IMR-90 (cell line): ENCODE measurements around the gene PPBP. TPM values are rescaled to one million over a fixed set of nuclear protein-coding genes. Genes with fewer than 3 reads are reported as not detected.

Experiments used
- ATAC-seq: fragments of 200-7000 bp; cut with Tn5 transposase; 2 replicates; pipeline ENCODE4 v1.9.1; 2020; ENCODE audit warnings: low read depth, mild to moderate bottlenecking, moderate library complexity
- BruUV-seq: library from RNA; stranded (reverse); fragments of 400-500 nt; replicated peaks from 2 replicates; lab custom pipeline; 2021; lab: Mats Ljungman, UMichigan
- CTCF ChIA-PET: fragments of 300-600 bp; formaldehyde crosslinking; extraction: SDS; loops from one replicate; lab custom pipeline; 2021; ENCODE audit warnings: antibody characterized with exemption; lab: Yijun Ruan, JAX
- POLR2A ChIA-PET: fragments of 300-600 bp; sonication (Branson Sonifier 250); formaldehyde crosslinking; loops from one replicate; lab custom pipeline; 2022; ENCODE audit warnings: antibody characterized with exemption; ENCODE audit not compliant: unreplicated experiment; lab: Charles Lee
- DNase-seq: peaks from one replicate; pipeline ENCODE4 v3.0.0; 2013
- H2AFZ ChIP-seq: replicated peaks from 2 replicates; pipeline ENCODE3; 2013; ENCODE audit warnings: low read length, mild to moderate bottlenecking; ENCODE audit not compliant: poor library complexity
- H2AK5ac ChIP-seq: 2 replicates; pipeline ENCODE4 v1.6.1; 2013; ENCODE audit warnings: low read depth, low read length, inconsistent platforms
- H2AK9ac ChIP-seq: replicated peaks from 2 replicates; pipeline ENCODE3; 2013; ENCODE audit warnings: mild to moderate bottlenecking, low read depth, low read length, moderate library complexity; ENCODE audit not compliant: poor library complexity
- H2BK120ac ChIP-seq: 2 replicates; pipeline ENCODE4 v1.6.1; 2013; ENCODE audit warnings: low read depth, low read length, inconsistent platforms
- H2BK15ac ChIP-seq: 3 replicates; pipeline ENCODE4 v1.6.1; 2013; ENCODE audit warnings: low read depth, low read length, inconsistent platforms
- H2BK20ac ChIP-seq: 2 replicates; pipeline ENCODE4 v1.6.1; 2013; ENCODE audit warnings: low read depth, mild to moderate bottlenecking, inconsistent platforms, low read length, moderate library complexity
- H2BK5ac ChIP-seq: 2 replicates; pipeline ENCODE4 v1.6.1; 2013; ENCODE audit warnings: mild to moderate bottlenecking, low read depth, low read length, inconsistent platforms; ENCODE audit not compliant: poor library complexity, severe bottlenecking
- H3K14ac ChIP-seq: replicated peaks from 2 replicates; pipeline ENCODE4 v1.6.1; 2013; ENCODE audit warnings: low read depth, low read length, inconsistent platforms
- H3K18ac ChIP-seq: 2 replicates; pipeline ENCODE4 v1.6.1; 2013; ENCODE audit warnings: low read depth, low read length, control low read depth
- H3K23ac ChIP-seq: 2 replicates; pipeline ENCODE4 v1.6.1; 2013; ENCODE audit warnings: low read depth, low read length, inconsistent platforms
- H3K27ac ChIP-seq: 2 replicates; pipeline ENCODE4 v1.5.1; 2013; ENCODE audit warnings: mild to moderate bottlenecking, control low read depth, low read length; ENCODE audit not compliant: insufficient read depth
- H3K27me3 ChIP-seq: 2 replicates; pipeline ENCODE4 v1.6.1; 2013; ENCODE audit warnings: low read length; ENCODE audit not compliant: control insufficient read depth, insufficient read depth
- H3K36me3 ChIP-seq: 2 replicates; pipeline ENCODE4 v1.6.1; 2013; ENCODE audit warnings: low read length, mixed read lengths; ENCODE audit not compliant: control insufficient read depth, insufficient read depth
- H3K4ac ChIP-seq: 2 replicates; pipeline ENCODE4 v1.6.1; 2013; ENCODE audit warnings: low read depth, low read length, inconsistent platforms
- H3K4me1 ChIP-seq: 2 replicates; pipeline ENCODE4 v1.6.1; 2013; ENCODE audit warnings: low read length, mixed read lengths; ENCODE audit not compliant: control insufficient read depth, insufficient read depth
- H3K4me2 ChIP-seq: 2 replicates; pipeline ENCODE4 v1.6.1; 2013; ENCODE audit warnings: low read depth, mild to moderate bottlenecking, control low read depth, low read length, moderate library complexity
- H3K4me3 ChIP-seq: 2 replicates; pipeline ENCODE4 v1.5.1; 2013; ENCODE audit warnings: low read depth, mild to moderate bottlenecking, control low read depth, low read length, moderate library complexity; ENCODE audit not compliant: insufficient read depth
- H3K56ac ChIP-seq: 2 replicates; pipeline ENCODE4 v1.6.1; 2013; ENCODE audit warnings: low read length, inconsistent platforms; ENCODE audit not compliant: insufficient read depth; ENCODE audit errors: extremely low read depth
- H3K79me1 ChIP-seq, 2 experiments: 2 replicates each; pipeline ENCODE4 v1.6.1; 2013; ENCODE audit warnings: low read length in 2 of 2, inconsistent platforms in 1 of 2, low read depth in 1 of 2
- H3K9ac ChIP-seq: 2 replicates; pipeline ENCODE4 v1.6.1; 2013; ENCODE audit warnings: low read depth, low read length, control low read depth
- H3K9me1 ChIP-seq: 2 replicates; pipeline ENCODE4 v1.6.1; 2013; ENCODE audit warnings: low read length, inconsistent platforms; ENCODE audit not compliant: insufficient read depth
- H3K9me3 ChIP-seq: 2 replicates; pipeline ENCODE4 v1.6.1; 2013; ENCODE audit warnings: low read length; ENCODE audit not compliant: control insufficient read depth, insufficient read depth
- H4K20me1 ChIP-seq: 2 replicates; pipeline ENCODE4 v1.6.1; 2013; ENCODE audit warnings: low read length, inconsistent platforms; ENCODE audit not compliant: insufficient read depth
- H4K5ac ChIP-seq: 2 replicates; pipeline ENCODE4 v1.6.1; 2013; ENCODE audit warnings: mild to moderate bottlenecking, low read depth, low read length, control low read depth
- H4K8ac ChIP-seq, 2 experiments: 2 replicates each; pipeline ENCODE4 v1.6.1; 2013; ENCODE audit warnings: low read depth in 2 of 2, low read length in 2 of 2, control low read depth in 1 of 2, inconsistent platforms in 1 of 2
- H4K91ac ChIP-seq: 2 replicates; pipeline ENCODE4 v1.6.1; 2013; ENCODE audit warnings: low read depth, low read length, inconsistent platforms; ENCODE audit not compliant: insufficient read depth
- BHLHE40 ChIP-seq: fragments of 150-350 bp; IDR thresholded peaks from 2 replicates; pipeline ENCODE4 v1.6.1; 2016; ENCODE audit warnings: mild to moderate bottlenecking, low read depth, low read length
- MAFK ChIP-seq: IDR thresholded peaks from 2 replicates; pipeline ENCODE4 v1.6.1; 2012; ENCODE audit warnings: low read depth, low read length, improper control_type of control experiment
- POLR2A ChIP-seq: IDR thresholded peaks from 2 replicates; pipeline ENCODE4 v1.6.1; 2012; ENCODE audit warnings: mild to moderate bottlenecking, low read depth, low read length
- RCOR1 ChIP-seq: IDR thresholded peaks from 2 replicates; pipeline ENCODE4 v1.6.1; 2012; ENCODE audit warnings: mild to moderate bottlenecking, low read length, improper control_type of control experiment; ENCODE audit not compliant: insufficient replicate concordance
- WGBS, 2 experiments: methylation state at CpG; one replicate each; pipeline versions ENCODE4 v1.1.5 to v1.1.7; 2013; ENCODE audit warnings: missing lambda C conversion rate in 2 of 2; ENCODE audit not compliant: insufficient read length in 1 of 2; ENCODE audit errors: extremely low coverage in 2 of 2; 5-methylcytosine and 5-hydroxymethylcytosine counted together
- dilution Hi-C: fragments of 300-500 bp; cut with HindIII; formaldehyde crosslinking; loops from one replicate; pipeline ENCODE4 v1.14.3; 2018; ENCODE audit warnings: low sequenced_read_pairs; ENCODE audit not compliant: unreplicated experiment
- in situ Hi-C: fragments of 300-500 bp; cut with MboI; formaldehyde crosslinking; loops from 3 replicates; pipeline ENCODE4 v1.14.3; 2019; ENCODE audit warnings: low sequenced_read_pairs, inconsistent platforms, mixed read lengths
- intact Hi-C: fragments of 100-400 bp; cut with micrococcal nuclease; formaldehyde crosslinking; loops from 2 replicates; pipeline ENCODE4 v1.10.0; 2022
- polyA plus RNA-seq, 3 experiments: library from polyadenylated mRNA; depleted of rRNA; stranded (reverse); fragments of >200 nt; gene quantifications; 2 replicates each; pipeline ENCODE4 v1.2.3, GENCODE V29; 2012; ENCODE audit warnings: low replicate concordance in 1 of 3
- total RNA-seq: library from RNA; depleted of rRNA; stranded (reverse); fragments of >200 nt; gene quantifications from 2 replicates; pipeline ENCODE4 v1.2.3, GENCODE V29; 2012

The PPBP gene
- total and polyA plus RNA-seq, 2 of the 4 experiments (the other 2 are of a cell fraction) = not detected

DNA sequence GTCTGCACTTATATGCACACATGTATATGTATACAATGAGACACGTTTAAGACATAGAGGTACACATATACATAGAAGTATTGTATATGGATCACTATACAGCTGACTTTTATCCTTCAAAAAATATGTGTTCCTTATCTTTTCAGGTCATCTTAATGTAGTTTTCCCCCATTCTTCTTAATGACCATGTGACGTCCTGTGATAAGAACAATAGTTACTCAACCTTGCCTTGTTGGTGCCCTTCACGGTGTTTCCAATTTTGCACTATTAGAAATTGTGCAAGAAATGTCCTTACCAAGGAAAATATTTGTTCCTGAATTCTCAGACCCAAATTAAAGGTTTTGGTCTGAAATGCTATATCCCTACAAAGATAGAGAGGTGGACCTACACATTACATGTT, 1.0 kb upstream of the PPBP start:
- Histone ChIP-seq H3K9me1 (no peaks in the 10 kb centered on the region; the same call in 1 of the 2 replicates), H3K36me3 (no peaks in the 10 kb centered on the region), H3K4me3 (no peak overlapping the region), H3K4ac (no peak overlapping the region), H3K18ac (no peak overlapping the region), H3K23ac (no peak overlapping the region), H2AK9ac (no peak overlapping the region), H2BK20ac (no peak overlapping the region), H3K27me3 (peaks cover 8% of the 10 kb centered on the region), H4K5ac (no peak overlapping the region), H3K4me2 (no peak overlapping the region), H2BK5ac (no peak overlapping the region), H2AK5ac (no peak overlapping the region), H2BK15ac (no peak overlapping the region), H3K79me1 (no peaks in the 10 kb centered on the region), H3K9ac (no peak overlapping the region), H3K27ac (no peak overlapping the region), H4K20me1 (no peaks in the 10 kb centered on the region), H2AFZ (no peak overlapping the region), H4K8ac (no peak overlapping the region), H3K14ac (no peak overlapping the region), H3K56ac (no peak overlapping the region), H3K9me3 (no peaks in the 10 kb centered on the region), H4K91ac (no peak overlapping the region), H2BK120ac (no peak overlapping the region), H3K4me1 (no peaks in the 10 kb centered on the region)
- intact Hi-C loops (no loop called here), dilution Hi-C loops (no loop called here), in situ Hi-C loops (no loop called here)
- POLR2A ChIA-PET = no interaction called here
- CTCF ChIA-PET = no interaction called here
- TF ChIP-seq POLR2A (no peak), RCOR1 (no peak), MAFK (no peak), BHLHE40 (no peak)
- ATAC-seq (no peak), DNase-seq (no peak)
- WGBS, 2 experiments = 100% methylated on average over 1 of the region's 3 CpGs; no CpG with 5 or more reads in 1 of the 2 experiments
- BruUV-seq = no TSS peak
